ENCODE results near the gene EFS. TPM values are rescaled to one million over a fixed set of nuclear protein-coding genes. Genes with fewer than 3 reads are reported as not detected.

Gene EFS
- total and polyA plus RNA-seq, 2 donors (not counting 1 experiment from before 2014, with no cell fraction given): not detected

GRCh38 chr14:23403139-23403438 is 38.1 kb upstream of the EFS start:
- WGBS (ENCODE audit: insufficient coverage): 73% methylated on average over 6 of the region's 7 CpGs
- Histone ChIP-seq H3K27ac (ENCODE audit: low read length in 2 of 2) (no peak overlapping the region), H3K4me3 (ENCODE audit: control extremely low read depth in 1 of 5, extremely low read depth in 1 of 5, insufficient read depth in 1 of 5, low read depth in 2 of 5, low read length in 4 of 5) (no peak overlapping the region), H2AFZ (ENCODE audit: insufficient read depth, low read depth, low read length, poor library complexity, severe bottlenecking) (no peak overlapping the region), H3K27me3 (replicated peaks in 1 of 4; ENCODE audit: control extremely low read depth in 1 of 4, control insufficient read depth in 3 of 4, insufficient read depth in 4 of 4, low read length in 3 of 4) (peaks cover 0 to 37% (median 11%) of the 10 kb centered on the region in 4 experiments), H3K4me2 (replicated peaks; ENCODE audit: low read depth, low read length, poor library complexity, severe bottlenecking) (no peak overlapping the region), H3K79me2 (ENCODE audit: control insufficient read depth, insufficient read depth, low read length) (no peaks in the 10 kb centered on the region), H4K20me1 (ENCODE audit: control insufficient read depth, insufficient read depth, low read length, poor library complexity, severe bottlenecking) (no peaks in the 10 kb centered on the region), H3K9ac (ENCODE audit: low read length) (no peak overlapping the region), H3K36me3 (replicated peaks in 1 of 2; ENCODE audit: control extremely low read depth in 1 of 2, control insufficient read depth in 1 of 2, extremely low read depth in 1 of 2, insufficient read depth in 2 of 2, low read length in 1 of 2) (no peaks in the 10 kb centered on the region), H3K9me3 (ENCODE audit: control extremely low read depth in 1 of 3, control insufficient read depth in 2 of 3, insufficient read depth in 1 of 3, low read length in 2 of 3) (no peaks in the 10 kb centered on the region), H3K4me1 (ENCODE audit: control insufficient read depth in 2 of 2, insufficient read depth in 2 of 2, low read length in 2 of 2) (peaks cover 4 to 12% of the 10 kb centered on the region in 2 donors)
- peaks cover 18% of the 10 kb centered on the region for H3K4me1 Mint-ChIP-seq
- intact Hi-C loops (cut with micrococcal nuclease): no loop called here
- H3K27ac Mint-ChIP-seq: no peak overlapping the region
- DNase-seq: no peak
- no peak for ATAC-seq (ENCODE audit: low read depth)
- TF ChIP-seq EZH2 (IDR thresholded peaks at IDR 0.05; ENCODE audit: borderline replicate concordance, insufficient read depth, low read depth, low read length, poor library complexity, severe bottlenecking) (no peak), CTCF (IDR thresholded peaks at IDR 0.05) (no peak)
- ChIA-PET CTCF (no interaction called here), POLR2A (no interaction called here)
- no peak overlapping the region for H3K4me3 Mint-ChIP-seq
- H3K9me3 Mint-ChIP-seq (ENCODE audit: insufficient read depth): no peaks in the 10 kb centered on the region
- H3K27me3 Mint-ChIP-seq: peaks cover 56% of the 10 kb centered on the region

- Histone ChIP-seq H4K20me1 (ENCODE audit: control insufficient read depth, insufficient read depth, low read length, poor library complexity, severe bottlenecking) (no peaks in the 10 kb centered on the region), H3K4me2 (replicated peaks; ENCODE audit: low read depth, low read length, poor library complexity, severe bottlenecking) (no peak overlapping the region), H3K4me3 (ENCODE audit: control extremely low read depth in 1 of 5, extremely low read depth in 1 of 5, insufficient read depth in 1 of 5, low read depth in 2 of 5, low read length in 4 of 5) (no peak overlapping the region), H3K36me3 (replicated peaks in 1 of 2; ENCODE audit: control extremely low read depth in 1 of 2, control insufficient read depth in 1 of 2, extremely low read depth in 1 of 2, insufficient read depth in 2 of 2, low read length in 1 of 2) (no peaks in the 10 kb centered on the region), H3K4me1 (ENCODE audit: control insufficient read depth in 2 of 2, insufficient read depth in 2 of 2, low read length in 2 of 2) (peaks cover 4 to 12% of the 10 kb centered on the region in 2 donors), H3K9me3 (ENCODE audit: control extremely low read depth in 1 of 3, control insufficient read depth in 2 of 3, insufficient read depth in 1 of 3, low read length in 2 of 3) (no peaks in the 10 kb centered on the region), H3K9ac (ENCODE audit: low read length) (no peak overlapping the region), H3K27me3 (replicated peaks in 1 of 4; ENCODE audit: control extremely low read depth in 1 of 4, control insufficient read depth in 3 of 4, insufficient read depth in 4 of 4, low read length in 3 of 4) (peaks cover 0 to 32% (median 9%) of the 10 kb centered on the region in 4 experiments), H2AFZ (ENCODE audit: insufficient read depth, low read depth, low read length, poor library complexity, severe bottlenecking) (no peak overlapping the region), H3K27ac (ENCODE audit: low read length in 2 of 2) (no peak overlapping the region), H3K79me2 (ENCODE audit: control insufficient read depth, insufficient read depth, low read length) (no peaks in the 10 kb centered on the region)
- WGBS (ENCODE audit: insufficient coverage): 86% methylated on average over 20 of the region's 25 CpGs
- ChIA-PET CTCF (no interaction called here), POLR2A (no interaction called here)
- H3K4me1 Mint-ChIP-seq: peaks cover 16% of the 10 kb centered on the region
- DNase-seq: no peak
- intact Hi-C loops (cut with micrococcal nuclease): no loop called here
- no peak for ATAC-seq (ENCODE audit: low read depth)
- no peaks in the 10 kb centered on the region for H3K9me3 Mint-ChIP-seq (ENCODE audit: insufficient read depth)
- H3K4me3 Mint-ChIP-seq: no peak overlapping the region
- H3K27ac Mint-ChIP-seq: no peak overlapping the region
- peaks cover 51% of the 10 kb centered on the region for H3K27me3 Mint-ChIP-seq
- no peak for TF ChIP-seq EZH2 (IDR thresholded peaks at IDR 0.05; ENCODE audit: borderline replicate concordance, insufficient read depth, low read depth, low read length, poor library complexity, severe bottlenecking)
- no peak for TF ChIP-seq CTCF (IDR thresholded peaks at IDR 0.05)
Measured at GRCh38 chr14:23402296-23403138, 37.5 kb upstream of the EFS start.

Data from B cell (primary cell).